GM12892 (cell line): Measurements from ENCODE around the gene NECAB2.

Source experiments
- POLR2A ChIP-seq: IDR thresholded peaks from 2 replicates; pipeline ENCODE4 v1.6.1; 2011; ENCODE audit warnings: low read depth, low read length, control low read depth
- POLR2AphosphoS5 ChIP-seq: IDR thresholded peaks from 2 replicates; pipeline ENCODE4 v1.6.1; 2011; ENCODE audit warnings: low read depth, low read length, control low read depth
- TAF1 ChIP-seq: IDR thresholded peaks from 2 replicates; pipeline ENCODE4 v1.6.1; 2011; ENCODE audit warnings: low read depth, mild to moderate bottlenecking, control low read depth, low read length, borderline replicate concordance

GRCh38 chr16:84038469-84038868 is 70.4 kb downstream of the NECAB2 start:
- TF ChIP-seq TAF1 (no peak), POLR2AphosphoS5 (no peak), POLR2A (no peak)
